CD4-positive, alpha-beta memory T cell (primary cell): ENCODE results near the gene CST9. TPM values are rescaled to one million over a fixed set of nuclear protein-coding genes. Genes with fewer than 3 reads are reported as not detected.

ENCODE experiments used
- CTCF ChIA-PET: fragments of 350-600 bp; sonication (Branson Sonifier 250); formaldehyde crosslinking; loops from one replicate; lab custom pipeline; 2021; ENCODE audit warnings: inconsistent platforms; ENCODE audit not compliant: partially characterized antibody; lab: Charles Lee
- POLR2A ChIA-PET: fragments of 350-600 bp; sonication (Branson Sonifier 250); formaldehyde crosslinking; loops from one replicate; lab custom pipeline; 2021; ENCODE audit not compliant: partially characterized antibody; lab: Charles Lee
- DNase-seq, 5 donors: peaks; one replicate each; pipeline versions ENCODE4 v3.0.0 to v3.0.0-alpha.2; 2020 to 2022; ENCODE audit warnings: mixed read lengths in 1 of 5
- H3K27ac ChIP-seq: one replicate; pipeline ENCODE4 v1.7.0; 2013; ENCODE audit warnings: low read depth, low read length
- H3K27me3 ChIP-seq: 2 replicates; pipeline ENCODE4 v1.7.0; 2013; ENCODE audit warnings: mild to moderate bottlenecking, low read length, moderate library complexity; ENCODE audit not compliant: insufficient read depth
- H3K36me3 ChIP-seq: 2 replicates; pipeline ENCODE4 v1.7.0; 2013; ENCODE audit warnings: mild to moderate bottlenecking, low read length, moderate library complexity; ENCODE audit not compliant: insufficient read depth
- H3K4me1 ChIP-seq: 2 replicates; pipeline ENCODE4 v1.7.0; 2013; ENCODE audit warnings: mild to moderate bottlenecking, low read length, moderate library complexity; ENCODE audit not compliant: insufficient read depth
- H3K4me3 ChIP-seq, 2 donors: one replicate each; pipeline ENCODE4 v1.7.0; 2013; ENCODE audit warnings: low read length in 2 of 2, mild to moderate bottlenecking in 1 of 2
- H3K9me3 ChIP-seq, 2 donors: one replicate each; pipeline ENCODE4 v1.7.0; 2013; ENCODE audit warnings: low read length in 2 of 2, control low read depth in 1 of 2; ENCODE audit not compliant: control insufficient read depth in 1 of 2
- H3K27ac Mint-ChIP-seq, 7 donors: one replicate each; pipeline ENCODE4 v1.8.0; 2020 to 2021; ENCODE audit warnings: mixed read lengths in 7 of 7, mild to moderate bottlenecking in 6 of 7, inconsistent platforms in 3 of 7, moderate library complexity in 3 of 7
- H3K27me3 Mint-ChIP-seq, 2 donors: one replicate each; pipeline ENCODE4 v1.8.0; 2020 to 2021; ENCODE audit warnings: mixed read lengths in 2 of 2
- H3K36me3 Mint-ChIP-seq, 2 donors: one replicate each; pipeline ENCODE4 v1.8.0; 2020 to 2021; ENCODE audit warnings: mixed read lengths in 2 of 2, inconsistent platforms in 1 of 2, mild to moderate bottlenecking in 1 of 2
- H3K4me1 Mint-ChIP-seq, 4 donors: one replicate each; pipeline ENCODE4 v1.8.0; 2020 to 2021; ENCODE audit warnings: mixed read lengths in 4 of 4, mild to moderate bottlenecking in 1 of 4
- H3K4me3 Mint-ChIP-seq, 8 donors: one replicate each; pipeline ENCODE4 v1.8.0; 2020 to 2021; ENCODE audit warnings: mixed read lengths in 8 of 8, mild to moderate bottlenecking in 7 of 8, moderate library complexity in 6 of 8, inconsistent platforms in 3 of 8
- H3K9me3 Mint-ChIP-seq, 8 donors: one replicate each; pipeline ENCODE4 v1.8.0; 2020 to 2021; ENCODE audit warnings: mixed read lengths in 8 of 8, mild to moderate bottlenecking in 5 of 8, inconsistent platforms in 3 of 8, moderate library complexity in 1 of 8
- intact Hi-C: fragments of 100-400 bp; cut with micrococcal nuclease; formaldehyde crosslinking; loops from one replicate; pipeline ENCODE4 v1.15.1; 2023
- polyA plus RNA-seq, 2 donors: library from polyadenylated mRNA; unstranded; fragments of 300-500 nt; fragmentation: Illumina TruSeq; gene quantifications; one replicate each; pipeline ENCODE4 v1.2.3, GENCODE V29; 2021
- total RNA-seq, 2 experiments: library from RNA; stranded (reverse); gene quantifications; one replicate each; pipeline ENCODE4 v1.2.3, GENCODE V29; 2021

CST9 gene
- total and polyA plus RNA-seq, 4 experiments from 2014 or later, result not detected

GRCh38 chr20:23649830-23650417, 44.2 kb upstream of the CST9 start:
- Histone ChIP-seq H3K36me3 (no peaks in the 10 kb centered on the region), H3K4me3 (no peak overlapping the region), H3K9me3 (no peaks in the 10 kb centered on the region), H3K27ac (no peak overlapping the region), H3K4me1 (no peaks in the 10 kb centered on the region), H3K27me3 (no peaks in the 10 kb centered on the region)
- Mint-ChIP-seq H3K4me3 (no peak overlapping the region), H3K36me3 (no peaks in the 10 kb centered on the region), H3K4me1 (no peaks in the 10 kb centered on the region), H3K27me3 (peaks cover 3 to 5% of the 10 kb centered on the region in 2 donors), H3K27ac (no peak overlapping the region), H3K9me3 (peaks cover 0 to 3% (median 0%) of the 10 kb centered on the region in 8 donors)
- POLR2A ChIA-PET, result no interaction called here
- intact Hi-C loops, result no loop called here
- CTCF ChIA-PET, result interaction anchor here (0.9 kb wide), 1 partner anchor 43 kb away, joined by 3 read pairs; no protein-coding TSS in a partner anchor
- no peak for DNase-seq

GRCh38 chr20:23649242-23649641, 43.5 kb upstream of the CST9 start:
- POLR2A ChIA-PET, result no interaction called here
- H3K4me3 Mint-ChIP-seq, result no peak overlapping the region
- Histone ChIP-seq H3K27me3 (no peaks in the 10 kb centered on the region), H3K9me3 (no peaks in the 10 kb centered on the region), H3K4me1 (no peaks in the 10 kb centered on the region), H3K4me3 (no peak overlapping the region), H3K36me3 (no peaks in the 10 kb centered on the region), H3K27ac (no peak overlapping the region)
- peaks cover 0 to 6% of the 10 kb centered on the region in 2 donors for H3K27me3 Mint-ChIP-seq
- intact Hi-C loops, result no loop called here
- no peaks in the 10 kb centered on the region for H3K36me3 Mint-ChIP-seq
- peaks cover 0 to 3% (median 0%) of the 10 kb centered on the region in 8 donors for H3K9me3 Mint-ChIP-seq
- no peak overlapping the region for H3K27ac Mint-ChIP-seq
- CTCF ChIA-PET, result interaction anchor here (0.9 kb wide), 1 partner anchor 42 kb away, joined by 3 read pairs; no protein-coding TSS in a partner anchor
- no peaks in the 10 kb centered on the region for H3K4me1 Mint-ChIP-seq
- DNase-seq, result no peak

- intact Hi-C loops, result no loop called here
- no peak for DNase-seq
- Mint-ChIP-seq H3K27ac (no peak overlapping the region), H3K27me3 (peaks cover 1 to 2% of the 10 kb centered on the region in 2 donors), H3K36me3 (no peaks in the 10 kb centered on the region), H3K4me3 (no peak overlapping the region), H3K4me1 (no peaks in the 10 kb centered on the region), H3K9me3 (no peaks in the 10 kb centered on the region)
- H3K27ac ChIP-seq, result no peak overlapping the region
- ChIA-PET POLR2A (no interaction called here), CTCF (no interaction called here)
- H3K4me1 ChIP-seq, result no peaks in the 10 kb centered on the region
- no peaks in the 10 kb centered on the region for H3K9me3 ChIP-seq
- H3K4me3 ChIP-seq, result no peak overlapping the region
- no peaks in the 10 kb centered on the region for H3K27me3 ChIP-seq
- H3K36me3 ChIP-seq, result no peaks in the 10 kb centered on the region
Measured at GRCh38 chr20:23647346-23647745, 41.6 kb upstream of the CST9 start.

- no peak overlapping the region for H3K27ac Mint-ChIP-seq
- Histone ChIP-seq H3K9me3 (no peaks in the 10 kb centered on the region), H3K36me3 (no peaks in the 10 kb centered on the region), H3K4me1 (no peaks in the 10 kb centered on the region), H3K27me3 (no peaks in the 10 kb centered on the region), H3K27ac (no peak overlapping the region), H3K4me3 (no peak overlapping the region)
- intact Hi-C loops, result no loop called here
- peaks cover 1 to 2% of the 10 kb centered on the region in 2 donors for H3K27me3 Mint-ChIP-seq
- ChIA-PET POLR2A (no interaction called here), CTCF (no interaction called here)
- no peaks in the 10 kb centered on the region for H3K36me3 Mint-ChIP-seq
- no peaks in the 10 kb centered on the region for H3K9me3 Mint-ChIP-seq
- DNase-seq, result no peak
- H3K4me1 Mint-ChIP-seq, result no peaks in the 10 kb centered on the region
- no peak overlapping the region for H3K4me3 Mint-ChIP-seq
Measured at GRCh38 chr20:23646106-23646873, 40.6 kb upstream of the CST9 start.

GRCh38 chr20:23645575-23645974, 39.9 kb upstream of the CST9 start:
- no peaks in the 10 kb centered on the region for H3K9me3 Mint-ChIP-seq
- no peaks in the 10 kb centered on the region for H3K4me1 Mint-ChIP-seq
- no peaks in the 10 kb centered on the region for H3K36me3 Mint-ChIP-seq
- H3K4me3 Mint-ChIP-seq, result no peak overlapping the region
- no peaks in the 10 kb centered on the region for H3K27me3 ChIP-seq
- ChIA-PET POLR2A (no interaction called here), CTCF (no interaction called here)
- H3K27ac Mint-ChIP-seq, result no peak overlapping the region
- peaks cover 1 to 2% of the 10 kb centered on the region in 2 donors for H3K27me3 Mint-ChIP-seq
- H3K4me1 ChIP-seq, result no peaks in the 10 kb centered on the region
- H3K27ac ChIP-seq, result no peak overlapping the region
- H3K4me3 ChIP-seq, result no peak overlapping the region
- no peak for DNase-seq
- H3K36me3 ChIP-seq, result no peaks in the 10 kb centered on the region
- intact Hi-C loops, result no loop called here
- H3K9me3 ChIP-seq, result no peaks in the 10 kb centered on the region

GRCh38 chr20:23644164-23644563, 38.4 kb upstream of the CST9 start:
- POLR2A ChIA-PET, result no interaction called here
- Histone ChIP-seq H3K36me3 (no peaks in the 10 kb centered on the region), H3K27ac (no peak overlapping the region), H3K4me1 (no peaks in the 10 kb centered on the region), H3K4me3 (no peak overlapping the region), H3K9me3 (no peaks in the 10 kb centered on the region), H3K27me3 (no peaks in the 10 kb centered on the region)
- intact Hi-C loops, result no loop called here
- Mint-ChIP-seq H3K27me3 (peaks cover 6 to 7% of the 10 kb centered on the region in 2 donors), H3K36me3 (no peaks in the 10 kb centered on the region), H3K27ac (no peak overlapping the region), H3K4me3 (no peak overlapping the region), H3K4me1 (no peaks in the 10 kb centered on the region), H3K9me3 (no peaks in the 10 kb centered on the region)
- CTCF ChIA-PET, result no interaction called here
- no peak for DNase-seq

- no peaks in the 10 kb centered on the region for H3K9me3 Mint-ChIP-seq
- no peak overlapping the region for H3K27ac Mint-ChIP-seq
- intact Hi-C loops, result no loop called here
- ChIA-PET CTCF (no interaction called here), POLR2A (no interaction called here)
- DNase-seq, result no peak
- Histone ChIP-seq H3K9me3 (no peaks in the 10 kb centered on the region), H3K27me3 (no peaks in the 10 kb centered on the region), H3K36me3 (no peaks in the 10 kb centered on the region), H3K4me3 (no peak overlapping the region), H3K4me1 (no peaks in the 10 kb centered on the region), H3K27ac (no peak overlapping the region)
- peaks cover 7 to 10% of the 10 kb centered on the region in 2 donors for H3K27me3 Mint-ChIP-seq
- no peaks in the 10 kb centered on the region for H3K36me3 Mint-ChIP-seq
- no peak overlapping the region for H3K4me3 Mint-ChIP-seq
- H3K4me1 Mint-ChIP-seq, result no peaks in the 10 kb centered on the region
Measured at GRCh38 chr20:23643659-23644058, 37.9 kb upstream of the CST9 start.
